NK-92 (cell line): Measurements from ENCODE around the gene PGS1.
"Not testable (repeated sequence)": the region's sequence is repeated elsewhere in the genome, so short reads cannot be mapped to it uniquely, and the experiment has no call there.

Source experiments
- DNase-seq: peaks from one replicate; lab custom pipeline; 2025; ENCODE audit not compliant: unreplicated experiment; lab: John Stamatoyannopoulos, UW

PGS1 gene, protein sequence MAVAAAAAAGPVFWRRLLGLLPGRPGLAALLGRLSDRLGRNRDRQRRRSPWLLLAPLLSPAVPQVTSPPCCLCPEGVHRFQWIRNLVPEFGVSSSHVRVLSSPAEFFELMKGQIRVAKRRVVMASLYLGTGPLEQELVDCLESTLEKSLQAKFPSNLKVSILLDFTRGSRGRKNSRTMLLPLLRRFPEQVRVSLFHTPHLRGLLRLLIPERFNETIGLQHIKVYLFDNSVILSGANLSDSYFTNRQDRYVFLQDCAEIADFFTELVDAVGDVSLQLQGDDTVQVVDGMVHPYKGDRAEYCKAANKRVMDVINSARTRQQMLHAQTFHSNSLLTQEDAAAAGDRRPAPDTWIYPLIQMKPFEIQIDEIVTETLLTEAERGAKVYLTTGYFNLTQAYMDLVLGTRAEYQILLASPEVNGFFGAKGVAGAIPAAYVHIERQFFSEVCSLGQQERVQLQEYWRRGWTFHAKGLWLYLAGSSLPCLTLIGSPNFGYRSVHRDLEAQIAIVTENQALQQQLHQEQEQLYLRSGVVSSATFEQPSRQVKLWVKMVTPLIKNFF

DNA sequence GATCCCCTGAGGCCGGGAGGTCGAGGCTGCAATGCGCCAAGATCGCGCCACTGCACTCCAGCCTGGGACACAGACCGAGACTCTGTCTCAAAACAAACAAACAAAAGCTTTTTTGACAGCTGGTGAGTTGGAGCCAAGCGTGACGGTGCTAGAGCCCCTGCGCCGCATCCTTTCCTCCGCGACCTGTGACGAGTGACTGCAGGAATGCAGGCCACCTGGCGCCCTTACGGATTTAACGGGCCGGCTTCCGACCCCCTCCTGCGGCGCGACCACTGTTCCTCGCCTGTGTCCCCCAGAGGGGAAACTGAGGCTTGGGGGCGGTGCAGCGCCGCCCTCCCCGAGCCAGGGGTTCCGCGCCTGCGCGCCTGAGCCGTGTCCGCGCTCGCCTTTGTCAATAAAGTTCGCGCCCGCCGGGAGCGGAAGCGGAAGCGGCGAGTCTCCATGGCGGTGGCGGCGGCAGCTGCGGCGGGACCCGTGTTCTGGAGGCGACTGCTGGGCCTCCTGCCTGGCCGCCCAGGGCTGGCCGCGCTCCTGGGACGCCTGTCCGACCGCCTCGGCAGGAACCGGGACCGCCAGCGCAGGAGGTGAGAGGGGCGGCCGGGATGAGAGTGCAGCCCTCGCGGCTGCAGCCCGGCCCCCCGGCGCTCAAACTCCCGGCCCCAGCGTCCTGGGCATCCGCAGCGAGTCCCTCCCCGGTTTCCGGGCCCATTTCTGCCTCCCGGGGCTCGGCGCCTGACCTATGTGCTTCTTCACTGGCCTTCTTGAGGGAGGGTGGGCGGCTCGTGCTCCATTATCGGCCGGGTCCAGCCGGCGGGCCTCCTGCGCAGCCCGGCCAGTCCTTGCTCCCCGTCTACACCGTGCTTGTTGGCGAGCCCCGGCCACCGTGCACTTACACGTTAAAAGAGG is at the start of gene PGS1:
PGS1 (plus strand) TSS at position 425 of the 906 bp plus-strand sequence; CDS start at position 442, 17 bp downstream.
- DNase-seq: no peak

DNA sequence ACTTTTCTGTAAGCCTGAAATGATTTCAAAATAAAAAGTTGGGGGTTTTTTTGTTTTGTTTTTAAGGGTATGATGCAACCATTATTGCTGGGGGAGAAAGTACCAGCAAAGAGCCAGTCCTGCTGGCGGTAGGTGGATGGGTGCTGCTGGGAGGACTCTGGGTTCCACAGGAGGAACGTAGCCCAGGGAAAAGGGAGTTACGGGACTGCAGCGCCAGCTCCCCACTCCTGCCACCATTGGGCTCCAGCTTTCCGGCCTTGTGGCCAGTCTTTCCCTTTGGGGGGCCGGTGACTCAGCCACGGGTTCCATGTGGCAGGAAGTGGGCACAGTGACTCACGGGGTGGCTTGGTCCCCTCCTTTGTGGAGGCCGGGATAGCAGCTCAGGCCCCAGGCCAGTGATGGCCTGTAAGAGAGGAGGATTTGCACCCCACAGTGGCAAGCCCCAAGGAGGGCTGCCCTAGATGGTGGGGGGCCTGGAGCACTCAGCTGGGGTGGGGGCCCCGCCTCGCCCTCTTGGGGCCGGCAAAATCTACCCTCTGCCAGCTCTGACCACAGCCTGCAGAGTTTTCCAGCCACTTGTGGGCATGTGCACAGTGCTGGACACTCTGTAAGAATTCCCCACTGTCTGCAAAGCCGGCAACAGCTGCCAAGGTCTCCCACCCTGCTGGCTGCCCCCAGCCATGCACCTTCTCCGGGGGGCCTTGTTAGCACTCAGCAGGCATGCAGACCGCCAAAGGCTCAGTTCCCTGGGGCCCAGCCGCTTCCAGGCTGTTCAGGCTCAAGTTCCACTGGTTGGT is 49.0 kb upstream of the PGS1 start:
- DNase-seq: no peak

DNA sequence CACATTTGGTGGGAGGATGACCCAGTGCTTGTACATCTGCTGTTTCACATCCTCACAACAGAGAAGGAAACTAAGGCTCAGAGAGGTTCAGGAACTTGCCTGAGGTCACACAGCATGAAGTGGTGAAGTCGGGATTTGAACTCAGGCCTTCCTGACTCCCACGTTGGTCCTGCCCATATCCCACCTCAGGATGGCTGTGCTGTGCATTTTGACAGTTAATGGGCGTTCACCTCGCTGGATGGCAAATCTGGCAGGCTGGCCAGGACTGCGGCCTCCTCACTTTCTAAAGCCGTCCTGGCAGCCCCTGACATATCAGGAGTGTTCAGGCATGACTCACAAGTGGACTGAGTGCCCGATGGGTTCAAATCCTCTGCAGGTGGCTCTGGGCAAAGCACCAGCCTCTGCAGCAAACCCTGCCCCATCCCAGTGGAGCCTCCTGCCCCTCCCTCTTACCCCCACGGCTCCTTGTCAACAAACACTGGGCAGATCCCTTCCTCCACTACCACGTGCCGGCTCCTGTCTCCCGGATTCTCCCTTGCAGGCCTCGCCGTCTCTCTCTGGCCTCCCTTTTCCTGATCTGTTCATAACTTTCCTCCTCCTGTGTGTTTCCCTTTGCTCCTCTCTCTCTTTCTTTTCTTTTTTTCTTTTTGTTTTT is 47.8 kb upstream of the PGS1 start:
- no peak for DNase-seq

DNA sequence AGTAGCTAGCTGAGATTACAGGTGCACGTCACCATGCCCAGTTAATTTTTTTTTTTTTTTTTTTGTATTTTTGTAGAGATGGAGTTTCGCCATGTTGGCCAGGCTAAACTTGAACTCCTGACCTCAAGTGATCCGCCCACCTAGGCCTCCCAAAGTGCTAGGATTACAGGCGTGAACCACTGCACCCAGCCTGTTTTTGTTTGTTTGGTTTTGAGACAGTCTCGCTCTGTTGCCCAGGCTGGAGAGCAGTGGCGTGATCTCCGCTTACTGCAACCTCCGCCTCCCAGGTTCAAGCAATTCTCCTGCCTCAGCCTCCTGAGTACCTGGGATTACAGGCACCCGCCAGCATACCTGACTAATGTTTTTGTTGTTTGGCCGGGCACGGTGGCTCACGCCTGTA is 47.1 kb upstream of the PGS1 start:
- DNase-seq: not testable (repeated sequence)

DNA sequence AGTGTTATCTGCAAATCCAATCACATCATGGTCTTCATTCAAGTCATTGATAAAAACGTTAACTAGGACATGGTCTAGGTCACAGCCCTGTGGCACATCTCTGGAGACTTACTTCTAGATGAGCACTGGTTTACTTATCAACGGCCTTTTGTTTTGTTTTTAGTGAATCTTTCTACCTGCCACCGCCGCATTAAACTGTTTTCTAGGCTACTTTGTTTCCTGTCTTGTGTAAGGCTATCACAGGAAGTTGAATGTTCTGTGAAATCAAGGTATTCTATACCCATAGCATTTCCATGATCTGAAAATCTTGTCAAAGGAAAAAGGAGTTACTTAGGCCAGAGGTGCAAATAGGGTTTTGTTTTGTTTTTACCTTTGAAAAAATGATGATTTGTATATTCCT is 45.5 kb upstream of the PGS1 start:
- no peak for DNase-seq

DNA sequence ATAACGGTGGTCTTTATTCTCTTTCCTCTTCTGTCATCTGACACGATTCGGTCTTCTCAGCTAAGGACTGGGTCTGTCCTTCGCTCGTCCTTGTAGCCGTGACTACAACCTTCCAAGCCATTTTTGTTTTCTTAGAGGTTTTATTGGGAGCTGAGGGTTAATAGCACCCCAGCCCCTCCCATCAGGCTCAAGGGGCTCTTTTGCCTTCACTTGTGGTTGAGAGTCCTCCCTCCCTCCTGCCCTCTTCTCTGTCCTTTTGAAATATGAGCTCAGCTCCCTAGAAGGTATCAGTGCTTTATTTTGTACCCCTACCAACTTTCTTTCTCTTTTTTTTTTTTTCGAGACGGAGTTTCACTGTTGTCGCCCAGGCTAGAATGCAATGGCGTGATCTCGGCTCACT is 43.2 kb upstream of the PGS1 start:
- no peak for DNase-seq

DNA sequence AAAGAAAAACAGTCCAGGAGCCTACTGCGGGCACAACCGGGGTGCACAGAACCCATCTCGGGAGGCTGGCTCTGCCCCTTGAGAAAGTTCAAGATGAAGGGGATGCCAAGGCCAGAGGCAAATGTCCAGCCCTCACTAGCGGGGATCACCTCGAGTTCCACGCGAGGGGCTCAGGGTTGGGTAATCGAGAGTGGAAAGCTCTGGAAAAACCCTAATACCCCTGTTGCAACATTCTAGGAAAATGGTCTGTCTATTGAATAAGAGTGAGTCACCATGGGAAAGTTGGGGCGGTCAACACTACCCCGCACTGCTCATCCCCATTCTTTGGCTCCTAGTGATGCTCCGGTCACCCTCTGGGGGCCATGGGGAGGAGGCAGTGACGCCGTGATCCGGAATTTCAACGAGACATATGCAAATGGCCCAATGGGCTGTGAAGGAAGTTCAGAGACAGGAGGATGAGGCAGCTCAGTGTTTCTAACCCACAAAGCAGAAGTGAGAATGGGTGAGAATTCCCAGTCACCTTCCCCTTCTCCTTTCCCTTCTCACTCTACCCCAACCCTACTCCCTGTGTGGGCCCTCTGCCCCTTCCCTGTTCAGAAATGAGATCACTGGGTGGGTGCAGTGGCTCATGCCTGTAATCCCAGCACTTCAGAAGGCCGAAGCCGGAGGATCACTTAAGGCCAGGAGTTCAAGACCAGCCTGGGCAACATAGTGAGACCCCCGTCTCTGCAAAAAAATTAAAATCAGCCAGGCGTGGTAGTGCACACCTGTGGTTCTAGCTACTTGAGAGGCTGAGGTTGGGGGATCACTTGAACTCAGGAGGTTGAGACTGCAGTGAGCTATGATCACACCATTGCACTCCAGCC is 41.0 kb upstream of the PGS1 start:
- no peak for DNase-seq

DNA sequence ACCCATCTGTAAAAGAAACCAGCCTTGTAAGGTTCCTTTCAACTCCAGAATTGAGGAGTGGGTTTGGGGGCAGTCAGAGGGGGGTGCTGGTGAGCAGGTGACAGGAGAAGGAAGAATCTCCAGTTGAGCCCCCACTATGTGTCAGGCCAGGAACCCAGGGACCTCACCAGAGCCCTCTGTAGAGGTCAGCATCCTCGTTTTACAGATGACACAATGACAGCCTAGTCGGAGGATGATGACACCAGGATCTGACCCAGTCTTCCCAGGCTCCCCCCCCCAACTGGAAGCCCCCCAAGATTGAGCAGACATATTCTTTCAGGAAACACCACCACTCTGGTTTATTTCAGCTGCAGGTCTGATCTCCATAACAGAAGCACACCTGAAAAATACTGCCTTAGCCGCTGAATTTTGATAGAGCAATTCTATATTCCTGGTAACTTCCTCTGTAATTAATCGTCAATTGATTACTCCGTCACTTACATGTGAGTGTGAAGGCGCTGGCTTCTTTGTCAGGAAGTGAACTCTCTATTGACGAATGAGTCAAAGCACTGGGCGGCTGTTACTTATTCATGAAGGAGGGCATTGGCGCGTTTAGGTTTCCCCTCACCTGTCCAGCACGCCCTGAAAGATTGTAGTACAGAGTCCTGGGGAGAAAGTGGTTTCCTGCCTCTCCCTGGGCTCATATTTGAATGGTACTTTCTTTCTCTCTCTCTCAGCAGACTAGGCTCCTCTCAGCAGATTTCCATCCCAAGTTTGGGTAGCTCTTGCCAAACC is 39.8 kb upstream of the PGS1 start:
- DNase-seq: no peak

DNA sequence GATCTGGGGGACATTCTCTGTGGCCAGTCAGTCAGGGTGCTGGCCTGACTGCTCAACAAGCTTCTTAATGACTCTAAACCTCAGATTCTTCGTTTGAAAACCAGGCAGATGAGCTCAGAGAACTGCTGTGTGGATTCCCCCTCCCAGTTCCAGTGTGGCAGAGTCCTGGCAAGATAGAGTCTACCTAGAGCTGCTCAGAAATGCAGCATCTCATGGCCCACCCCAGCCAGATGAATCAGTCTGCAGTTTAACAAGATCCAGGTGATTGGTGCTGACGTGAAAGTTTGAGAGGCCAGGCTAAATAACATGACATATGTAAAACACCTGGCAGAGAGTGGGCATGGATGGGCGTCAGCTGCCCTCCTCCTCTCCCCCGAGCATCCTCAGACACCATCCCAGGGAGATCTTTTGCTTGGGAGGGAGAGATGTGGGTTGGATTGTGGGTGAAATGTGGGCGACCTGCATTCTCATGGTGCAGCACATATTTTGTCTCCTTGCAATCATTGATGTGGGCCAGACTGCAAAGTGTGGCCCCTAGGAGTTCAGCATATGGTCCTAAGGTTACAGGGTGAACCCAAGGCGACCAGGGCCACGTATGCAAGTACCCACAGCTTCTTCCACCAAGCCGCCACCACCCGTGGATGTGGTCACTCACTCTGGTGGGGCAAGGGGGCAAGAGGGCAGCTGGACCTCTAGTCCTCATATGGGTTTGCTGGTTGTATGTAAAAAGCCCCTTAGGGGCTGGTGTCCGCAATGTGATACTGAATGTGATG is 38.1 kb upstream of the PGS1 start:
- no peak for DNase-seq

DNA sequence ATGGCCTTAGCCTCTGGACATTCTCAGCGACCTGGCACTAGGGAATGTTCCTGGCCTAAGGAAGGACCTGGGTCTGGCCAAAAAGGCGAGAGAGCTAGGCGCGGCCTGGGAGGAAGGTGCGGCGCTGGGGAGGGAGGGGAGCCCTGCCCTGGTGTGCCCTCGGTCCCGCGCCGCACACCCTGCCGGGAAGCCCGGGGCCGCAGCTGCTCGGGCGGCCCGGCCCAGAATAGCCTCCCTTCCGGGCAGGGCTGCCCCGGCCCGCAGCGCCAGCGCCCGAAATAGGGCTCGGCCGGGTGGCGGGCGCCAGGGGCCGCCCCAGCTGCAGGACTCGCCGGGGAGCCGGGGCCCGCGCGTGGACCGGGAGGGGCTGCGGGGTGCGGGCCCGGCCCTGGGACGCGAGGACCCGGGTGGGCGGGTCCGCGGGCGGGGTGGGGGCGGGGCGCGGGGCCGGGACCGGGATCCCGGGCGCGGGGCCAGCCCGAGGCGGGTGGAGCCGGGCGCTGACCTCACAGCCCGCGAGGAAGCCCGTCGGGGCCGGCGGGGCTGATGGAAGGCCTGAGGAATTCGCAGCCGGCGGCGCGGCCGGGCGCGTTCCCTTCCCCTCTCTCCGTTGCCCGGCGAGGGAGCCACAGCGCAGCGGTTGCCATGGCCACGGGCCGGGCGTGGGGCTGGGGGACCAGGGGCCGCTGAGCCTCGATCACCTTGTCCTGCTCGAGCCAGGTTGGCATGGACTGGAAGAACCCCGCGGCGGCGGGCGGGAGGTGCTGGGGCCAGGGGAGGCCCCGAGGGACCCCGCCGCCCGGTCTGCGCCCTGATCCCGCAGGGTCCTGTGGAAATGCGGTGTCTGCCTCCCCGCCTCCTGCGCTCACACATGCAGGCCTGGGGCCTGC is 36.6 kb upstream of the PGS1 start:
- DNase-seq: no peak

DNA sequence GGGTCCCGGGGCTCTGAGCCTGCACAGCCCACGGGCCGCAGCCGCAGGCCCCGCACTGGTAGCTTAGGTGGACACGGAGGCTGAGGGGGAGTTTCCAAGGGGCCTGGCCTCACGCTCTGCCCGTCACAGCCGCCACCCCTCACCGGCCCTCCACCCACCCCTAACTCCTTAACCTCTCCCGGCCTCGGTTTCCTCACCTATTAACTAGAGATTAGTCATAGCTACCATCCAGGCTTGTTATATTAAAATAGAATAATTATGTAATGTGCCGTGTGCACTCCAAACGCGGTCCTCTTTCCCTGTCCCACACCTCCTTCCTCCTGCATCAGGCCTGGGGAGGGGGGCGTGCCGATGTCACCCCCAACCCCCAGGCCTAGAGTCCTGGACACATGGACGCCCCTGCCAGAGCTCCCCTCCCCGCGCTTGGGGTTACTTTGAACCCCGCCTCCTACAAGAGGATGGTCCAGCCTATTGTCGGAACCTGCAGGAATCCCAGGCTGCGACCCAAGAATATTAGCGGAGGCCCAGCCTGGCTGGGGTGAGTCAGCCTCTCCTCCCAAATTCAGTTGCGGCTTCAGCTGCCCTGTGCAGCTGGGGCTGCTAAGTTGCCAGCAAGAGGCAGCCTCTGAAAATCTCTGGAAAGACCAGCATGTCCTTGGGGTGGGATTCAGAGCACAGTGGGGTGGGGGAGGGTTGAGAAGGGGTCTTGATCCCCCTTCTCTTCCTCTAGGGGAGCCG is 35.8 kb upstream of the PGS1 start:
- no peak for DNase-seq

DNA sequence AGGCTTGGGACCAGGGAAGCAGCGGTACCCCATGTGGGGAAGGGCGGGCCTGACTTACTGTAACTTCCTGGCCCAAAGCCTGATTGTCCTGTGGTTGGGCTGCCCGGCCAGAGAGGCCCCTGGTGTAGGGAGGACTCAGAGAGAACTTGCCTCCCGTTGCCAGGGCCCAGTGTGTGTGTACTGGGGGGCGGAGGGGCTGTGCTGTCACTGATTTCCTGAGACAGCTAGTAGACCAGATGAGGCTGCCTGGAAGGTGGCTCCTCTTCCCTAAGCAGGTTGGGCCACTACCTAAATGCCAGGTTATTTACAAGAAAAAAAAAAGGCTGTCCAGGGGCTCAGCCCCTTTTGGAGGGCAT is 35.3 kb upstream of the PGS1 start:
- no peak for DNase-seq

DNA sequence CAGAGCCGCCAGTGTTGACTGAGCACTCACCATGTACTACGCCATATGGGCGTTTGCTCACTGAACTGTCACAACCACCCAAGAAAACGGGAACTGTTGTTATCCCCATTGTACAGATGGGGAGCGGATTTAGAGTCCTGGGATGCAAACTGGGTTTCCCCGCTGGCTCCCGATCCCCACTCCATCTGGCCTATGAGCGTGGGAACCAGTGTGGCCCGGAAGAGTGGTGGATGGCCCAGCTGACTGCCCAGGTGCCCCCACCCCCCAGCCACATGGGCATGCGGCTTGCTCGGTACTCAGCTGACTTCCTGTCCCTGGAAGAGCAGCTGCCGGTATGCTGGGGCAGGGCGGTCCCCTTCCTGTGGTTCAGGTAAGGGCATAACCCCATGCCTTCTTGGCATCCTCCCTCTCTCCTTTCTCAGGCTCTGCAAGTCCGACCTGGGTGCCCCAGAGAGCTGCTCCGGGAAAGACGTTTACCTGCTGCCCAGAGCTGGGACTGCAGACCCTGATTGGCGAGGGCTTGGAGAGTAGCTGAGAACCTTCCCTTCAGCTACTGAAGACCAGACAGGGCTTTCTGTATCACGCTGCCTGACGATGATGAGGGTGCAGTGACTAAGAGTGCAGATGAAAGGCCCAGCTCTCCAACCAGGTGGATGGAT is 34.8 kb upstream of the PGS1 start:
- no peak for DNase-seq

DNA sequence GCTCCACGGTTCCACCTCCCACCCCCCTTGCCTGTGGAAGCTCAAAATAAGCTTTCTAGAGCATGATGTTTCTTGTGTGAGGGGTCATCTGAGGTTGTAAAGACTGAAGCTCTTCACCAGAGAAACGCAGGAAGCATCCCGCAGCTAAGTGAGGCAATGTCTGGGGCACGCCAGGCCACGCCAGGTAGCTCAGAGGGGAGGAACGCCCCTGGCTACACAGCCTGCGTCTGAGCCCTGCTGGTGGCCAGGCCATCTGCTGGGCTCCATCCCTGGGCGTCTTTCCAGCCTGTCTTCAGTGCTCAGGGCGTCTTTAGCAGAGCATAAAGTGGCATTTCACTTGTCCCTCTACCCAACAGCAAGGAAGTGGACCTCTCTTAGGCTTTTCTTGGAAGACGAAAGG is 33.8 kb upstream of the PGS1 start:
- no peak for DNase-seq

DNA sequence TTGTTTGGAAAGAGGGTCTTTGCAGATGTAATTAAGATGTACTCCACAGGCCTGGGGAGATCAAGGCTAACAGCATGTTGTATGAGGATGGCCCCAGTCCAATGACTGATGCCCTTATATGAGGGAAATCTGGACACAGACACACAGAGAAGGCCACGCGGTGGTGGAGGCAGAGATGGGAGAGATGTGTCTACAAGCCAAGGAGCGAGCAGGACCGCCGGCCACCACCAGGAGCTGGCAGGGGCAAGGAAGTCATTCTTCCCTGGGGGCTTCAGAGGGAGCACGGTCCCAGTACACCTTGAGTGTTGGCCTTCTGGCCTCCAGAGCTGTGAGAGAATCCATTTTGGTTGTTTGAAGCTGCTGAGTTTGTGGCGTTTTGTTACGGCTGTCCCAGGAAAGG is 33.3 kb upstream of the PGS1 start:
- DNase-seq: no peak
